Activated CD4-positive, alpha-beta memory T cell treated with anti-CD3 and anti-CD28 coated beads, Interleukin-2, amount 10 ng/mL, durations not matched to agents 7 days and 5 days (primary cell): ENCODE data around the gene PCDHGA7. TPM values are rescaled to one million over a fixed set of nuclear protein-coding genes. Genes with fewer than 3 reads are reported as not detected.
"Not testable (repeated sequence)": the region's sequence is repeated elsewhere in the genome, so short reads cannot be mapped to it uniquely, and the experiment has no call there.

Source experiments
- CTCF ChIA-PET: fragments of 350-600 bp; sonication (Branson Sonifier 250); formaldehyde crosslinking; loops from one replicate; lab custom pipeline; 2021; ENCODE audit warnings: antibody characterized with exemption, inconsistent platforms; lab: Charles Lee
- POLR2A ChIA-PET: fragments of 350-600 bp; sonication (Branson Sonifier 250); formaldehyde crosslinking; loops from one replicate; lab custom pipeline; 2021; ENCODE audit warnings: antibody characterized with exemption; lab: Charles Lee
- DNase-seq: peaks from one replicate; pipeline ENCODE4 v3.0.0-alpha.2; 2020
- H3K27ac Mint-ChIP-seq: one replicate; pipeline ENCODE4 v1.8.0; 2021; ENCODE audit warnings: mild to moderate bottlenecking, mixed read lengths
- H3K27me3 Mint-ChIP-seq: one replicate; pipeline ENCODE4 v1.8.0; 2021; ENCODE audit warnings: mixed read lengths
- H3K36me3 Mint-ChIP-seq: one replicate; pipeline ENCODE4 v1.8.0; 2021; ENCODE audit warnings: low read depth, mixed read lengths
- H3K4me1 Mint-ChIP-seq: one replicate; pipeline ENCODE4 v1.8.0; 2021; ENCODE audit warnings: mixed read lengths
- H3K4me3 Mint-ChIP-seq: one replicate; pipeline ENCODE4 v1.8.0; 2021; ENCODE audit warnings: mild to moderate bottlenecking, mixed read lengths
- H3K9me3 Mint-ChIP-seq: one replicate; pipeline ENCODE4 v1.8.0; 2021; ENCODE audit warnings: mixed read lengths
- total RNA-seq, 2 experiments: library from RNA; stranded (reverse); gene quantifications; one replicate each; pipeline ENCODE4 v1.2.3, GENCODE V29; 2021

PCDHGA7 gene
- total RNA-seq, 2 experiments from 2014 or later: 0.08 TPM; not detected in 1

DNA sequence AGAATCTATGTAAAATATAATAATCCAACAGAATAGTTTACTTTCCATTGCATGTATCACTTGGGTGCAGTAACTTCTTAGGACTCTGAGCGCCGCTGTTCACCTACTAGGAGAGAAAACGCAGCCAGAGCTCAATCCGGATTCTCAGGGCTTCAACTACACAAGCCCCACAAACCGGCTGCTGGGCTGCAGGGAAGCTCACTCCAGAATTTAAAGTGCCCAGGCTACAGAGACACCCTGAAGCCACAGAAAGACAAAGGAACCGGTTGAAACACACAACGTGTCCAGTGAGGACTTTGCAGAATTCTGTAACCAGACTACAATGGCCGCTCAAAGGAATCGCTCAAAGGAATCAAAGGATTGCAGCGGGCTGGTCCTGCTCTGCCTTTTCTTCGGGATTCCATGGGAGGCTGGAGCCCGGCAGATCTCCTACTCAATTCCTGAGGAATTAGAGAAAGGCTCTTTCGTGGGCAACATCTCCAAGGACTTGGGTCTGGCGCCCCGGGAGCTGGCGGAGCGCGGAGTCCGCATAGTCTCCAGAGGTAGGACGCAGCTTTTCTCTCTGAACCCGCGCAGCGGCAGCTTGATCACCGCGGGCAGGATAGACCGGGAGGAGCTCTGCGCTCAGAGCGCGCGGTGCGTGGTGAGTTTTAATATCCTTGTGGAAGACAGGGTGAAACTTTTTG lies 30.5 kb downstream of the PCDHGA7 start, which contains the start of gene PCDHGA10:
Gene PCDHGA10 (plus strand): TSS at position 134 of the 686 bp plus-strand sequence. CDS start 189 bp downstream, at position 323.
- peak; percentile 66 for DNase-seq
- Mint-ChIP-seq H3K4me3 (peak within 1 kb of the TSS; percentile 65), H3K4me1 (peaks cover 21% of the 10 kb centered on the region), H3K36me3 (peaks cover 20% of the 10 kb centered on the region), H3K9me3 (peaks cover 18% of the 10 kb centered on the region), H3K27ac (peak within 1 kb of the TSS; percentile 34), H3K27me3 (peaks cover 62% of the 10 kb centered on the region)
- CTCF ChIA-PET: interaction anchor here (0.6 to 3.0 kb wide), 22 partner anchors 8 to 589 kb away, joined by 3 to 17 read pairs (median 5); partner anchors contain the start of genes PCDHGA1, PCDHGA11, PCDHGA12 and PCDHGA2
- POLR2A ChIA-PET: interaction anchor here (1.0 to 1.5 kb wide), 3 partner anchors 9 to 112 kb away, joined by 3 to 5 read pairs (median 5); partner anchors contain the start of gene PCDHGA11

GRCh38 chr5:141413540-141414069 lies 31.1 kb downstream of the PCDHGA7 start:
- Mint-ChIP-seq H3K27ac (peak overlapping the region; percentile 34), H3K9me3 (peaks cover 20% of the 10 kb centered on the region), H3K36me3 (peaks cover 25% of the 10 kb centered on the region), H3K27me3 (peaks cover 63% of the 10 kb centered on the region), H3K4me1 (peaks cover 23% of the 10 kb centered on the region), H3K4me3 (peak overlapping the region; percentile 65)
- ChIA-PET CTCF (interaction anchor here (0.6 to 3.0 kb wide), 20 partner anchors 8 to 589 kb away, joined by 3 to 17 read pairs (median 6); partner anchors contain the start of genes PCDHGA1, PCDHGA11, PCDHGA12 and PCDHGA2), POLR2A (interaction anchor here (1.0 to 1.5 kb wide), 2 partner anchors 94 to 111 kb away, joined by 3 to 5 read pairs; no protein-coding TSS in a partner anchor)
- DNase-seq: no peak

DNA sequence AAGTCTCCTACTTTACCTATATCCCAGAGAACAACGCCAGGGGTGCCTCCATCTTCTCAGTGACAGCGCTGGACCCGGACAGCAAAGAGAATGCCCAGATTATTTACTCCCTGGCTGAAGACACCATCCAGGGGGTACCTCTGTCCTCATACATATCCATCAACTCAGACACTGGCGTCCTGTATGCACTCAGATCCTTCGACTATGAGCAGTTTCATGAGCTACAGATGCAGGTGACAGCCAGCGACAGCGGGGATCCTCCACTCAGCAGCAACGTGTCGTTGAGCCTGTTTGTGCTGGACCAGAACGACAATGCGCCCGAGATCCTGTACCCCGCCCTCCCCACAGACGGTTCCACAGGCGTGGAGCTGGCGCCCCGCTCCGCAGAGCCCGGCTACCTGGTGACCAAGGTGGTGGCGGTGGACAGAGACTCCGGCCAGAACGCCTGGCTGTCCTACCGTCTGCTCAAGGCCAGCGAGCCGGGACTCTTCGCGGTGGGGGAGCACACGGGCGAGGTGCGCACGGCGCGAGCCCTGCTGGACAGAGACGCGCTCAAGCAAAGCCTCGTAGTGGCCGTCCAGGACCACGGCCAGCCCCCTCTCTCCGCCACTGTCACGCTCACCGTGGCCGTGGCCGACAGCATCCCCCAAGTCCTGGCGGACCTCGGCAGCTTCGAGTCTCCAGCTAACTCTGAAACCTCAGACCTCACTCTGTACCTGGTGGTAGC lies 32.2 kb downstream of the PCDHGA7 start:
- Mint-ChIP-seq H3K27me3 (peaks cover 59% of the 10 kb centered on the region), H3K4me1 (peaks cover 25% of the 10 kb centered on the region), H3K9me3 (peaks cover 18% of the 10 kb centered on the region), H3K36me3 (peaks cover 24% of the 10 kb centered on the region)
- CTCF ChIA-PET: interaction anchor here (0.9 to 3.0 kb wide), 8 partner anchors 9 to 150 kb away, joined by 3 to 14 read pairs (median 6); partner anchors contain the start of genes PCDHGA3, PCDHGA5, PCDHGB3 and TAF7
- DNase-seq, H3K27ac Mint-ChIP-seq, H3K4me3 Mint-ChIP-seq, POLR2A ChIA-PET: not testable (repeated sequence)

GRCh38 chr5:141415275-141415618 lies 32.7 kb downstream of the PCDHGA7 start:
- H3K4me1 Mint-ChIP-seq: peaks cover 25% of the 10 kb centered on the region
- CTCF ChIA-PET: interaction anchor here (1.0 kb wide), 1 partner anchor 9 kb away, joined by 3 read pairs; no protein-coding TSS in a partner anchor
- H3K27ac Mint-ChIP-seq, POLR2A ChIA-PET, H3K4me3 Mint-ChIP-seq, DNase-seq: not testable (repeated sequence)
- peaks cover 57% of the 10 kb centered on the region for H3K27me3 Mint-ChIP-seq
- H3K36me3 Mint-ChIP-seq: peaks cover 26% of the 10 kb centered on the region
- H3K9me3 Mint-ChIP-seq: peaks cover 19% of the 10 kb centered on the region

DNA sequence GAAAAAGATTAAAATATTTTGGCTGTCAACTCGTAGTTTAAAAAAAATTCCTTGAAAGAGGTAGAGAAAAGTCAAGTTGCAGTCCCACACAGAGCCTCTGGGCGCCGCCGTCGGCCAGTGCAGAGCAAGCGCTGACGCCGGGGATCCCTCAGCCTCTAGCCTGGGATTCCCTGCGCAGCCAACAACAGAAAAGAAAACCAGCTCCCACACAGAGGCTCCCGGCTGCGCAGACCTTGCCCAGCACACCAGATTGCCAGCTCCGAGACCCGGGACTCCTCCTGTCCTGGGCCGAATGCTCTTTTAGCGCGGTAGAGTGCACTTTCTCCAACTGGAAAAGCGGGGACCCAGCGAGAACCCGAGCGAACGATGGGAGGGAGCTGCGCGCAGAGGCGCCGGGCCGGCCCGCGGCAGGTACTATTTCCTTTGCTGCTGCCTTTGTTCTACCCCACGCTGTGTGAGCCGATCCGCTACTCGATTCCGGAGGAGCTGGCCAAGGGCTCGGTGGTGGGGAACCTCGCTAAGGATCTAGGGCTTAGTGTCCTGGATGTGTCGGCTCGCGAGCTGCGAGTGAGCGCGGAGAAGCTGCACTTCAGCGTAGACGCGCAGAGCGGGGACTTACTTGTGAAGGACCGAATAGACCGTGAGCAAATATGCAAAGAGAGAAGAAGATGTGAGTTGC lies 35.1 kb downstream of the PCDHGA7 start, which contains the start of gene PCDHGB7:
Gene PCDHGB7 (plus strand): TSS at position 184 of the 679 bp plus-strand sequence. CDS start 183 bp downstream, at position 367.
- Mint-ChIP-seq H3K27me3 (peaks cover 72% of the 10 kb centered on the region), H3K4me3 (peak within 1 kb of the TSS; percentile 60), H3K9me3 (peaks cover 19% of the 10 kb centered on the region), H3K4me1 (peaks cover 28% of the 10 kb centered on the region), H3K36me3 (peaks cover 31% of the 10 kb centered on the region)
- POLR2A ChIA-PET: interaction anchor here (1.3 kb wide), 1 partner anchor 97 kb away, joined by 3 read pairs; the partner anchor contains the start of gene TAF7
- CTCF ChIA-PET: interaction anchor here (0.6 to 3.2 kb wide), 8 partner anchors 13 to 218 kb away, joined by 3 to 12 read pairs (median 3); partner anchors contain the start of genes PCDHGA12 and PCDHGB1
- H3K27ac Mint-ChIP-seq: not testable (repeated sequence)
- DNase-seq: peak; percentile 55

GRCh38 chr5:141419074-141419880 lies 36.7 kb downstream of the PCDHGA7 start:
- POLR2A ChIA-PET: no interaction called here
- H3K4me3 Mint-ChIP-seq: no peak overlapping the region

DNA sequence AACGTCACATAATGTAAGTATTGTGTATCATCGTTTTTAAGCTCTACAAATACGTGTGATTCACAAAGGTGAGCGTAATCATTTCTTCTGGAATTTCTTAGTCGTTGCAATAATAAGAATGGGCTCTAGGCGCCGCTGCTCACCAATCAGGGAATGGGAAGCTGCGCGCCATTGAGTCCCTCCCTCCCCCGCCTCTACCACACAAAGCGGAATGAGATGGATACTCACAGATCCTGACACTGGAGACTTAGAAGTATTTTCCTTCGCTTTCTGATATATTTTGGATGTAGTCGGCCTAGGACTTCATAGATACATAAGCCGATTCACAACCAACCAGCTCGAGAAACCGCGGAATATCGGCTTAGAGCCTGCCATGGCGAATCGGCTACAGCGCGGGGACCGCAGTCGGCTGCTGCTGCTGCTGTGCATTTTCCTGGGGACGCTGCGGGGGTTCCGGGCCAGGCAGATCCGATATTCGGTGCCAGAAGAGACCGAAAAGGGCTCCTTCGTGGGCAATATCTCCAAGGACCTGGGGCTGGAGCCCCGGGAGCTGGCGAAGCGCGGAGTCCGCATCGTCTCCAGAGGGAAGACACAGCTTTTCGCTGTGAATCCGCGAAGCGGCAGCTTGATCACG lies 38.4 kb downstream of the PCDHGA7 start, which contains the start of gene PCDHGA11:
Gene PCDHGA11 (plus strand): TSS at position 197 of the 634 bp plus-strand sequence. CDS start 177 bp downstream, at position 374.
- ChIA-PET POLR2A (interaction anchor here (0.6 to 1.6 kb wide), 7 partner anchors 8 to 97 kb away, joined by 3 to 5 read pairs (median 4); partner anchors contain the start of gene PCDHGA10), CTCF (interaction anchor here (0.6 to 2.5 kb wide), 22 partner anchors 8 to 560 kb away, joined by 3 to 16 read pairs (median 4); partner anchors contain the start of genes PCDHGA10, PCDHGA12, PCDHGA3 and PCDHGA4)
- H3K4me1 Mint-ChIP-seq: peaks cover 12% of the 10 kb centered on the region
- peak within 1 kb of the TSS; percentile 70 for H3K4me3 Mint-ChIP-seq
- peak; percentile 46 for DNase-seq
- peaks cover 64% of the 10 kb centered on the region for H3K27me3 Mint-ChIP-seq
- peak within 1 kb of the TSS; percentile 5 for H3K27ac Mint-ChIP-seq
- peaks cover 23% of the 10 kb centered on the region for H3K36me3 Mint-ChIP-seq
- H3K9me3 Mint-ChIP-seq: peaks cover 17% of the 10 kb centered on the region

More at GRCh38 chr5:141419074-141419880, 36.7 kb downstream of the PCDHGA7 start:
- peaks cover 20% of the 10 kb centered on the region for H3K4me1 Mint-ChIP-seq
- H3K27ac Mint-ChIP-seq: peak overlapping the region; percentile 1
- DNase-seq: no peak
- H3K27me3 Mint-ChIP-seq: peaks cover 65% of the 10 kb centered on the region
- peaks cover 26% of the 10 kb centered on the region for H3K36me3 Mint-ChIP-seq
- CTCF ChIA-PET: interaction anchor here (2.1 to 3.2 kb wide), 2 partner anchors 11 to 94 kb away, joined by 9 to 12 read pairs; partner anchors contain the start of gene PCDHGA12
- H3K9me3 Mint-ChIP-seq: peaks cover 21% of the 10 kb centered on the region

- ChIA-PET POLR2A (interaction anchor here (0.6 to 1.6 kb wide), 7 partner anchors 9 to 98 kb away, joined by 3 to 5 read pairs (median 4); partner anchors contain the start of gene PCDHGA10), CTCF (interaction anchor here (0.8 to 2.5 kb wide), 20 partner anchors 9 to 142 kb away, joined by 3 to 16 read pairs (median 4); partner anchors contain the start of genes PCDHGA10, PCDHGA12, PCDHGA3 and PCDHGA4)
- Mint-ChIP-seq H3K36me3 (peaks cover 23% of the 10 kb centered on the region), H3K9me3 (peaks cover 17% of the 10 kb centered on the region), H3K27me3 (peaks cover 66% of the 10 kb centered on the region), H3K27ac (no peak overlapping the region), H3K4me3 (peak overlapping the region; percentile 70), H3K4me1 (peaks cover 12% of the 10 kb centered on the region)
- DNase-seq: no peak
Measured at GRCh38 chr5:141421489-141421855, 38.9 kb downstream of the PCDHGA7 start.

GRCh38 chr5:141422742-141423291 lies 40.3 kb downstream of the PCDHGA7 start:
- H3K4me3 Mint-ChIP-seq: no peak overlapping the region
- peaks cover 22% of the 10 kb centered on the region for H3K36me3 Mint-ChIP-seq
- H3K4me1 Mint-ChIP-seq: peaks cover 9% of the 10 kb centered on the region
- no peak overlapping the region for H3K27ac Mint-ChIP-seq
- peaks cover 17% of the 10 kb centered on the region for H3K9me3 Mint-ChIP-seq
- peaks cover 65% of the 10 kb centered on the region for H3K27me3 Mint-ChIP-seq
- DNase-seq: no peak
- ChIA-PET CTCF (interaction anchor here (2.5 kb wide), 1 partner anchor 10 kb away, joined by 16 read pairs; the partner anchor contains the start of gene PCDHGA10), POLR2A (interaction anchor here (0.7 kb wide), 1 partner anchor 104 kb away, joined by 3 read pairs; no protein-coding TSS in a partner anchor)

- ChIA-PET CTCF (interaction anchor here (1.0 kb wide), 1 partner anchor 10 kb away, joined by 4 read pairs; no protein-coding TSS in a partner anchor), POLR2A (no interaction called here)
Measured at GRCh38 chr5:141427783-141428426, 45.4 kb downstream of the PCDHGA7 start.

More at GRCh38 chr5:141427783-141428426, 45.4 kb downstream of the PCDHGA7 start:
- Mint-ChIP-seq H3K27me3 (peaks cover 53% of the 10 kb centered on the region), H3K4me3 (no peak overlapping the region), H3K9me3 (peaks cover 12% of the 10 kb centered on the region), H3K27ac (no peak overlapping the region), H3K36me3 (peaks cover 13% of the 10 kb centered on the region), H3K4me1 (peaks cover 6% of the 10 kb centered on the region)
- no peak for DNase-seq
